IPS DF 6.9 (cell line): ENCODE measurements around the gene SDK1.

Source experiments
- DNase-seq: peaks from one replicate; pipeline ENCODE4 v3.0.0-alpha.2; 2013; ENCODE audit warnings: low read depth, low spot score
- H3K27ac ChIP-seq: one replicate; pipeline ENCODE4 v1.5.1; 2013; ENCODE audit warnings: low read length, control low read depth
- H3K27me3 ChIP-seq: 2 replicates; pipeline ENCODE4 v1.6.1; 2013; ENCODE audit warnings: mild to moderate bottlenecking, low read length; ENCODE audit not compliant: control insufficient read depth, insufficient read depth
- H3K36me3 ChIP-seq: 2 replicates; pipeline ENCODE4 v1.6.1; 2013; ENCODE audit warnings: low read length; ENCODE audit not compliant: control insufficient read depth, insufficient read depth
- H3K4me1 ChIP-seq: 2 replicates; pipeline ENCODE4 v1.6.1; 2013; ENCODE audit warnings: low read length; ENCODE audit not compliant: control insufficient read depth, insufficient read depth
- H3K4me3 ChIP-seq: 2 replicates; pipeline ENCODE4 v1.5.1; 2013; ENCODE audit warnings: mild to moderate bottlenecking, low read length
- H3K9me3 ChIP-seq: 2 replicates; pipeline ENCODE4 v1.6.1; 2013; ENCODE audit warnings: low read length, inconsistent platforms; ENCODE audit not compliant: control insufficient read depth, insufficient read depth
- WGBS: extraction: QIAGEN DNeasy Blood & Tissue Kit; methylation state at CpG from one replicate; pipeline ENCODE4 v1.1.7; 2013; ENCODE audit warnings: mixed read lengths, missing lambda C conversion rate; ENCODE audit not compliant: insufficient read length, insufficient coverage; 5-methylcytosine and 5-hydroxymethylcytosine counted together

SDK1 gene

GRCh38 chr7:3486841-3487240 is 185.8 kb downstream of the SDK1 start:
- Histone ChIP-seq H3K27me3 (no peaks in the 10 kb centered on the region), H3K4me1 (no peaks in the 10 kb centered on the region), H3K36me3 (no peaks in the 10 kb centered on the region), H3K4me3 (no peak overlapping the region), H3K9me3 (no peaks in the 10 kb centered on the region), H3K27ac (no peak overlapping the region)
- no CpG with 5 or more reads among the region's 4 CpGs for WGBS
- DNase-seq = no peak

GRCh38 chr7:3488829-3489228 is 187.8 kb downstream of the SDK1 start:
- Histone ChIP-seq H3K36me3 (no peaks in the 10 kb centered on the region), H3K9me3 (no peaks in the 10 kb centered on the region), H3K27me3 (no peaks in the 10 kb centered on the region), H3K27ac (no peak overlapping the region), H3K4me1 (no peaks in the 10 kb centered on the region), H3K4me3 (no peak overlapping the region)
- no CpG with 5 or more reads among the region's 3 CpGs for WGBS
- DNase-seq = no peak

GRCh38 chr7:3493499-3493898 is 192.4 kb downstream of the SDK1 start:
- Histone ChIP-seq H3K27ac (no peak overlapping the region), H3K36me3 (no peaks in the 10 kb centered on the region), H3K27me3 (no peaks in the 10 kb centered on the region), H3K4me1 (no peaks in the 10 kb centered on the region), H3K9me3 (no peaks in the 10 kb centered on the region), H3K4me3 (no peak overlapping the region)
- no peak for DNase-seq

GRCh38 chr7:3494947-3495346 is 193.9 kb downstream of the SDK1 start:
- Histone ChIP-seq H3K27me3 (no peaks in the 10 kb centered on the region), H3K4me3 (no peak overlapping the region), H3K4me1 (no peaks in the 10 kb centered on the region), H3K36me3 (no peaks in the 10 kb centered on the region), H3K9me3 (no peaks in the 10 kb centered on the region), H3K27ac (no peak overlapping the region)
- no CpG with 5 or more reads among the region's 6 CpGs for WGBS
- no peak for DNase-seq

GRCh38 chr7:3495530-3495929 is 194.5 kb downstream of the SDK1 start:
- Histone ChIP-seq H3K4me3 (no peak overlapping the region), H3K36me3 (no peaks in the 10 kb centered on the region), H3K27me3 (no peaks in the 10 kb centered on the region), H3K4me1 (no peaks in the 10 kb centered on the region), H3K27ac (no peak overlapping the region), H3K9me3 (no peaks in the 10 kb centered on the region)
- no peak for DNase-seq
- WGBS = no CpG with 5 or more reads among the region's 12 CpGs

- Histone ChIP-seq H3K27ac (no peak overlapping the region), H3K9me3 (no peaks in the 10 kb centered on the region), H3K4me3 (no peak overlapping the region), H3K36me3 (no peaks in the 10 kb centered on the region), H3K27me3 (no peaks in the 10 kb centered on the region), H3K4me1 (no peaks in the 10 kb centered on the region)
- no CpG with 5 or more reads among the region's 5 CpGs for WGBS
- no peak for DNase-seq
Measured at GRCh38 chr7:3495954-3496353, 194.9 kb downstream of the SDK1 start.

- Histone ChIP-seq H3K4me1 (no peaks in the 10 kb centered on the region), H3K27ac (no peak overlapping the region), H3K27me3 (no peaks in the 10 kb centered on the region), H3K4me3 (no peak overlapping the region), H3K36me3 (no peaks in the 10 kb centered on the region), H3K9me3 (no peaks in the 10 kb centered on the region)
- no CpG with 5 or more reads among the region's 2 CpGs for WGBS
- no peak for DNase-seq
Measured at GRCh38 chr7:3497796-3498195, 196.7 kb downstream of the SDK1 start.

GRCh38 chr7:3501671-3502070 is 200.6 kb downstream of the SDK1 start:
- no peak overlapping the region for H3K4me3 ChIP-seq

GRCh38 chr7:3504384-3504783 is 203.3 kb downstream of the SDK1 start:
- H3K27ac ChIP-seq = no peak overlapping the region
- H3K36me3 ChIP-seq = no peaks in the 10 kb centered on the region
- WGBS = no CpG with 5 or more reads among the region's 1 CpG
- H3K4me1 ChIP-seq = 0 out of 2 replicates have a peak, but pooled peaks cover under 1% of the 10 kb centered on the region
- DNase-seq = no peak
- H3K9me3 ChIP-seq = no peaks in the 10 kb centered on the region; the same call in 1 of the 2 replicates
- no peak overlapping the region for H3K4me3 ChIP-seq
- H3K27me3 ChIP-seq = no peaks in the 10 kb centered on the region

More at GRCh38 chr7:3501671-3502070, 200.6 kb downstream of the SDK1 start:
- no peaks in the 10 kb centered on the region for H3K36me3 ChIP-seq
- H3K27me3 ChIP-seq = no peaks in the 10 kb centered on the region
- no peak for DNase-seq
- no peak overlapping the region for H3K27ac ChIP-seq
- H3K9me3 ChIP-seq = no peaks in the 10 kb centered on the region; the same call in 1 of the 2 replicates
- no peaks in the 10 kb centered on the region for H3K4me1 ChIP-seq

- peaks cover 2% of the 10 kb centered on the region; the same call in 1 of the 2 replicates for H3K4me1 ChIP-seq
- no peak overlapping the region for H3K27ac ChIP-seq
- no peaks in the 10 kb centered on the region for H3K9me3 ChIP-seq
- no peaks in the 10 kb centered on the region for H3K27me3 ChIP-seq
- WGBS = no CpG with 5 or more reads among the region's 11 CpGs
- no peak overlapping the region for H3K4me3 ChIP-seq
- no peaks in the 10 kb centered on the region for H3K36me3 ChIP-seq
- DNase-seq = no peak
Measured at GRCh38 chr7:3510101-3511020, 209.3 kb downstream of the SDK1 start.

GRCh38 chr7:3517344-3517743 is 216.3 kb downstream of the SDK1 start:
- DNase-seq = no peak
- no peak overlapping the region for H3K27ac ChIP-seq
- WGBS = no CpG with 5 or more reads among the region's 3 CpGs
- no peaks in the 10 kb centered on the region for H3K27me3 ChIP-seq
- no peaks in the 10 kb centered on the region for H3K9me3 ChIP-seq
- no peak overlapping the region for H3K4me3 ChIP-seq
- H3K4me1 ChIP-seq = peaks cover 2% of the 10 kb centered on the region; the same call in 1 of the 2 replicates
- H3K36me3 ChIP-seq = no peaks in the 10 kb centered on the region
